SIG-M5 treated with dmso at 0.1 percent for 504 hours (cell line): ENCODE measurements around the gene EPHA2.

Source experiments
- DNase-seq: peaks from one replicate; lab custom pipeline; 2025; ENCODE audit not compliant: unreplicated experiment; lab: John Stamatoyannopoulos, UW

EPHA2 gene

DNA sequence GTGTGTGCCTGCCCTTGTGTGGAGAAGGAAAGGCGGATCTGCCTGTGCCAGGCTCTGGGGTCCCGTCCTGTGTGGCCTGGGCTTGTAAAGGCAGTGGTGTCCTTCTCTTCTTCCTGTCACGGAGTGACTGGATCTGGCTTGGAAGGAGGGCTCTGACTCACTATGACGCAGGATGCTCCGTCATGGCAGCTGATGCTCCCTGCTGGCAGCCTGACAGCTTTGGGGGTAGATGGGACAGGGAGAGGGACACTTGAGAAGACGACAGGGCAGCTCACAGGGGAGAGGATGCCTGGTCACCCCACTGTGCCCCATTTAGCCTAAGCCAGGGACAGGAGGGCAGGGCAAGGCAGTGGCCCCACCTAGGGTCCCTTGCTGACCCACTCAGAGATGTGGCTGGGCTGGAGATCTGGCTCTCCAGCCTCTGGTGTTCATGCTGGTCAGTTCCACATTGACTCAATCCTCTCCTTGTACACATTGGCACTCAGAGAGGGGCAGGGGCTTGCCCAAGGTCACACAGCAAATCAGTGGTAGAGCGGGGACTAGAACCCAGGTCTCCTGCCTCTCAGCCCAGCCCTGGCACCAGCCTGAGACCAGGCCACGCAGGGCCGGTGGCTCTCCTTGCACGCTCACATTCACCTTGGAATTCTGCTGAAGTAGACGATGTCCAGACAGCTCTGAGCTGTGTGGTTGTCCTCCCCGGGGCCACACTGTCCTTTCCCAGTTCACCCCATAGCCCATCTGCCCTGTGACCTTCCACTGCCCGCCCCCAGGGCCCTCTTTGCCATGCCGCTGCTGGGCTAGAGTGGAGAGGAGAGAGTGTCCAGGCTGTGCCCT, 79.6 kb downstream of the EPHA2 start:
- no peak for DNase-seq

- DNase-seq, result no peak
Observed at GRCh38 chr1:16075337-16076030, 80.4 kb downstream of the EPHA2 start.
